Right lobe of liver (tissue), 6 donors: ENCODE data around the gene PDE4C. TPM values are rescaled to one million over a fixed set of nuclear protein-coding genes. Genes with fewer than 3 reads are reported as not detected.

Experiments
- ATAC-seq, 4 donors: fragments of 200-7000 bp; cut with Tn5 transposase; one replicate each; pipeline ENCODE4 v1.9.1; 2020; ENCODE audit warnings: mild to moderate bottlenecking in 4 of 4, moderate library complexity in 4 of 4
- DNase-seq, 3 donors: peaks; one replicate each; pipeline ENCODE4 v3.0.0-alpha.2; 2020
- H3K27ac ChIP-seq, 3 donors: fragments of 200-600 bp; one replicate each; pipeline ENCODE4 v1.8.0; 2022
- H3K27me3 ChIP-seq, 2 donors: fragments of 200-600 bp; one replicate each; pipeline ENCODE4 v1.8.0; 2022
- H3K36me3 ChIP-seq, 4 donors: fragments of 200-600 bp; sonication (generic) in 1 of 4; one replicate each; pipeline versions ENCODE4 v1.5.1 to v1.8.0; 2017 to 2022; ENCODE audit warnings: control low read depth in 1 of 4
- H3K4me1 ChIP-seq, 4 donors: fragments of 200-600 bp; sonication (generic) in 1 of 4; one replicate each; pipeline versions ENCODE4 v1.5.1 to v1.8.0; 2017 to 2022; ENCODE audit warnings: control low read depth in 1 of 4
- H3K4me3 ChIP-seq, 3 donors: fragments of 200-600 bp; one replicate each; pipeline ENCODE4 v1.8.0; 2022
- H3K9me3 ChIP-seq, 4 donors: fragments of 200-600 bp; sonication (generic) in 1 of 4; one replicate each; pipeline versions ENCODE4 v1.5.1 to v1.8.0; 2017 to 2022; ENCODE audit warnings: control low read depth in 1 of 4
- CTCF ChIP-seq, 4 donors: fragments of 200-600 bp in 3 of 4; fragments of 450-650 bp in 1 of 4; IDR thresholded peaks; one replicate each; pipeline versions ENCODE4 v1.5.1 to v1.8.0; 2016 to 2022; ENCODE audit warnings: antibody characterized with exemption in 4 of 4, mild to moderate bottlenecking in 2 of 4
- POLR2A ChIP-seq: fragments of 450-650 bp; IDR thresholded peaks from one replicate; pipeline ENCODE4 v1.6.1; 2017; ENCODE audit warnings: antibody characterized with exemption, mild to moderate bottlenecking
- WGBS: methylation state at CpG from one replicate; pipeline ENCODE4 v1.1.6; 2018; ENCODE audit warnings: low coverage, low lambda C conversion rate; ENCODE audit not compliant: insufficient coverage; ENCODE audit errors: missing lambda C conversion rate; 5-methylcytosine and 5-hydroxymethylcytosine counted together
- intact Hi-C, 2 donors: fragments of 100-400 bp; cut with DNase I; formaldehyde crosslinking; loops; one replicate each; pipeline versions ENCODE4 v1.11.2 to v1.14.1; 2022
- total RNA-seq, 6 experiments: library from RNA; depleted of rRNA in 2 of 6; stranded (reverse); fragments of >200 nt in 2 of 6; fragmentation: NEBNext Ultra II Directional in 3 of 6; extraction: Animal tissue kit (Norgen Biotek cat#: 25700) in 3 of 6; gene quantifications; one replicate each; pipeline versions ENCODE4 v1.1.0 to v1.2.4, GENCODE V29; 2016 to 2023
- donor health status: DM: no; HTN: yes; CAD: no.
- donor health status: DM: no; HTN: no; CAD: no.
- donor health status: DM: no; HTN: no; CAD: no.
- donor health status: DM: no; HTN: yes; CAD: no.
- donor health status: DM: no; HTN: yes; CAD: no.

Gene PDE4C
- total RNA-seq, 6 experiments from 2014 or later = 0.25 to 1.1 (median 0.57) TPM

DNA sequence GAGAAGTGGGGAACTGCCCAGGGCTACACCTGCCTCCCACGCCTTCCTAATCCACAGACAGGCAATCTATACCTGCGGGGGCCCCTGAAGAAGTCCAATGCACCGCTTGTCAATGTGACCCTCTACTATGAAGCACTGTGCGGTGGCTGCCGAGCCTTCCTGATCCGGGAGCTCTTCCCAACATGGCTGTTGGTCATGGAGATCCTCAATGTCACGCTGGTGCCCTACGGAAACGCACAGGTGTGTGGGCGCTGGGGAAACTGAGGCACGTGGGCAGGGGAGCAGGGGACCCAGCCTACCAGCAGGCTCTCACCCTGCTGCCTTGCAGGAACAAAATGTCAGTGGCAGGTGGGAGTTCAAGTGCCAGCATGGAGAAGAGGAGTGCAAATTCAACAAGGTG, 51.3 kb downstream of the PDE4C start:
- H3K9me3 ChIP-seq = no peaks in the 10 kb centered on the region
- intact Hi-C loops = no loop called here
- H3K4me1 ChIP-seq = peaks cover 0 to 13% (median 2%) of the 10 kb centered on the region in 4 donors
- H3K27ac ChIP-seq = peak overlapping the region in 2 of 3 donors; percentile 70 to 82
- H3K36me3 ChIP-seq = no peaks in the 10 kb centered on the region
- no peaks in the 10 kb centered on the region for H3K27me3 ChIP-seq
- no peak for ATAC-seq
- 79% methylated on average over 4 of the region's 11 CpGs for WGBS
- DNase-seq = no peak
- peak overlapping the region; percentile 59 to 75 (median 72) for H3K4me3 ChIP-seq
- no peak for TF ChIP-seq POLR2A
- TF ChIP-seq CTCF (IDR thresholded peaks at IDR 0.05) = no peak

Other genes with a start within 250 kb of the PDE4C start
- gene ARRDC2, start 218.3 kb downstream of the PDE4C start, total RNA-seq = 10 to 100 TPM in 4 of 6 experiments, 1 to 10 TPM in 2; 3.6 to 28.5 (median 10.8) TPM
- gene IL12RB1, start 139.5 kb downstream of the PDE4C start, total RNA-seq = 1 to 10 TPM in 1 of 6 experiments, under 1 TPM in 5; 0.25 to 2.0 (median 0.70) TPM
- 10 to 100 TPM in 3 of 6 experiments, 1 to 10 TPM in 3; 8.0 to 17.9 (median 10.0) TPM for gene MAST3, start 128.7 kb downstream of the PDE4C start, total RNA-seq
- gene PIK3R2, start 73.3 kb downstream of the PDE4C start, total RNA-seq = 10 to 100 TPM; 11.1 to 21.4 (median 14.6) TPM
- 100 to 1,000 TPM in 3 of 6 experiments, 10 to 100 TPM in 3; 54.0 to 205 (median 91.8) TPM for gene IFI30, start 52.6 kb downstream of the PDE4C start, total RNA-seq
- gene MPV17L2, start 33.2 kb downstream of the PDE4C start, total RNA-seq = 10 to 100 TPM in 2 of 6 experiments, 1 to 10 TPM in 4; 6.5 to 26.4 (median 7.5) TPM
- 1 to 10 TPM in 3 of 6 experiments, under 1 TPM in 3; 0.81 to 2.6 (median 1.4) TPM for gene RAB3A, start 22.4 kb downstream of the PDE4C start, total RNA-seq
- gene IQCN, start 48.0 kb upstream of the PDE4C start, total RNA-seq = 1 to 10 TPM in 5 of 6 experiments, under 1 TPM in 1; 0.82 to 5.3 (median 2.5) TPM
- gene JUND, start 55.2 kb upstream of the PDE4C start, total RNA-seq = 100 to 1,000 TPM in 4 of 6 experiments, 10 to 100 TPM in 2; 29.3 to 188 (median 134) TPM
- gene LSM4, start 96.6 kb upstream of the PDE4C start, total RNA-seq = 100 to 1,000 TPM in 2 of 6 experiments, 10 to 100 TPM in 4; 37.6 to 139 (median 47.3) TPM
- gene PGPEP1, start 114.2 kb upstream of the PDE4C start, total RNA-seq = 10 to 100 TPM; 33.0 to 55.5 (median 40.7) TPM
- gene GDF15, start 159.7 kb upstream of the PDE4C start, total RNA-seq = 100 to 1,000 TPM in 2 of 6 experiments, 10 to 100 TPM in 2, 1 to 10 TPM in 1, under 1 TPM in 1; 0.88 to 160 (median 57.5) TPM
- 10 to 100 TPM in 1 of 6 experiments, 1 to 10 TPM in 5; 1.9 to 12.6 (median 3.2) TPM for gene LRRC25, start 171.2 kb upstream of the PDE4C start, total RNA-seq
- gene SSBP4, start 193.0 kb upstream of the PDE4C start, total RNA-seq = 10 to 100 TPM; 12.8 to 23.9 (median 15.9) TPM
- gene ISYNA1, start 211.7 kb upstream of the PDE4C start, total RNA-seq = 1 to 10 TPM; 6.5 to 8.3 (median 7.8) TPM